ENCODE data around the gene LDLRAD3. TPM values are rescaled to one million over a fixed set of nuclear protein-coding genes. Genes with fewer than 3 reads are reported as not detected.
"Not testable (repeated sequence)": the region's sequence is repeated elsewhere in the genome, so short reads cannot be mapped to it uniquely, and the experiment has no call there.

The LDLRAD3 gene
- total RNA-seq, 1 donor from 2014 or later, result 21.6 TPM

GRCh38 chr11:35911616-35912165 is 32.2 kb upstream of the LDLRAD3 start:
- TF ChIP-seq CTCF (IDR thresholded peaks at IDR 0.05), result no peak
- Histone ChIP-seq H3K36me3 (no peaks in the 10 kb centered on the region), H3K4me3 (no peak overlapping the region), H3K27ac (no peak overlapping the region), H3K9me3 (no peaks in the 10 kb centered on the region), H3K27me3 (no peaks in the 10 kb centered on the region), H3K4me1 (no peaks in the 10 kb centered on the region)
- DNase-seq (ENCODE audit: low spot score in 2 of 2), result no peak
- intact Hi-C loops (cut with DNase I), result no loop called here

GRCh38 chr11:35912436-35912835 is 31.4 kb upstream of the LDLRAD3 start:
- DNase-seq (ENCODE audit: low spot score in 2 of 2); H3K4me1 ChIP-seq; intact Hi-C loops (cut with DNase I); H3K4me3 ChIP-seq; H3K36me3 ChIP-seq; H3K27ac ChIP-seq; H3K9me3 ChIP-seq; H3K27me3 ChIP-seq: not testable (repeated sequence)

GRCh38 chr11:35912883-35913624 is 30.8 kb upstream of the LDLRAD3 start:
- no peaks in the 10 kb centered on the region for H3K9me3 ChIP-seq
- no peaks in the 10 kb centered on the region for H3K27me3 ChIP-seq
- H3K4me1 ChIP-seq, result no peaks in the 10 kb centered on the region
- no peak for TF ChIP-seq CTCF (IDR thresholded peaks at IDR 0.05)
- intact Hi-C loops (cut with DNase I), result no loop called here
- H3K4me3 ChIP-seq, result no peak overlapping the region
- H3K36me3 ChIP-seq, result no peaks in the 10 kb centered on the region
- no peak for DNase-seq (ENCODE audit: low spot score in 2 of 2)
- H3K27ac ChIP-seq, result no peak overlapping the region

- Histone ChIP-seq H3K36me3 (no peaks in the 10 kb centered on the region), H3K9me3 (no peaks in the 10 kb centered on the region), H3K27ac (no peak overlapping the region), H3K27me3 (no peaks in the 10 kb centered on the region), H3K4me3 (no peak overlapping the region), H3K4me1 (no peaks in the 10 kb centered on the region)
- no peak for TF ChIP-seq CTCF (IDR thresholded peaks at IDR 0.05)
- intact Hi-C loops (cut with DNase I), result no loop called here
- no peak for DNase-seq (ENCODE audit: low spot score in 2 of 2)
Measured at GRCh38 chr11:35914816-35915215, 29.0 kb upstream of the LDLRAD3 start.

GRCh38 chr11:35916270-35916669 is 27.6 kb upstream of the LDLRAD3 start:
- H3K27me3 ChIP-seq, result no peaks in the 10 kb centered on the region
- DNase-seq (ENCODE audit: low spot score in 2 of 2), result no peak
- no peaks in the 10 kb centered on the region for H3K4me1 ChIP-seq
- no peaks in the 10 kb centered on the region for H3K36me3 ChIP-seq
- H3K27ac ChIP-seq, result no peak overlapping the region
- no peak for TF ChIP-seq CTCF (IDR thresholded peaks at IDR 0.05)
- H3K9me3 ChIP-seq, result no peaks in the 10 kb centered on the region
- H3K4me3 ChIP-seq, result no peak overlapping the region
- intact Hi-C loops (cut with DNase I), result no loop called here

GRCh38 chr11:35917676-35918075 is 26.2 kb upstream of the LDLRAD3 start:
- H3K4me1 ChIP-seq, result no peaks in the 10 kb centered on the region
- no peaks in the 10 kb centered on the region for H3K9me3 ChIP-seq
- no peaks in the 10 kb centered on the region for H3K36me3 ChIP-seq
- H3K27me3 ChIP-seq, result no peaks in the 10 kb centered on the region
- no peak overlapping the region for H3K4me3 ChIP-seq
- H3K27ac ChIP-seq, result no peak overlapping the region
- no peak for TF ChIP-seq CTCF (IDR thresholded peaks at IDR 0.05)
- intact Hi-C loops (cut with DNase I), result no loop called here
- DNase-seq (ENCODE audit: low spot score in 2 of 2), result no peak
